Myocyte (in vitro differentiated cells): ENCODE results near the gene TEX261. TPM values are rescaled to one million over a fixed set of nuclear protein-coding genes. Genes with fewer than 3 reads are reported as not detected.
"Not testable (repeated sequence)": the region's sequence is repeated elsewhere in the genome, so short reads cannot be mapped to it uniquely, and the experiment has no call there.

ENCODE experiments used
- DNase-seq: peaks from one replicate; pipeline ENCODE4 v3.0.0-alpha.2; 2012; ENCODE audit warnings: low read depth
- total RNA-seq: library from RNA; depleted of rRNA; stranded (reverse); fragments of >200 nt; gene quantifications from 2 replicates; pipeline ENCODE4 v1.2.3, GENCODE V29; 2014

TEX261 gene
- total RNA-seq, 1 donor from 2014 or later: 51.4 TPM

GRCh38 chr2:71000780-71001591 is 6.3 kb upstream of the TEX261 start:
- DNase-seq: peak; percentile 63

- not testable (repeated sequence) for DNase-seq
Observed at GRCh38 chr2:70999931-71000330, 5.3 kb upstream of the TEX261 start.

- no peak for DNase-seq
Observed at GRCh38 chr2:70999362-70999761, 4.7 kb upstream of the TEX261 start.

GRCh38 chr2:70998885-70999284 is 4.2 kb upstream of the TEX261 start:
- DNase-seq: not testable (repeated sequence)

GRCh38 chr2:70995426-70995729 is 705 bp upstream of the TEX261 start:
- DNase-seq: no peak

GRCh38 chr2:70994009-70994698 is 519 bp downstream of the TEX261 start:
- no peak for DNase-seq

GRCh38 chr2:70992945-70993853 is 1.5 kb downstream of the TEX261 start:
- no peak for DNase-seq

GRCh38 chr2:70991742-70992141 is 2.9 kb downstream of the TEX261 start:
- no peak for DNase-seq

- DNase-seq: no peak
Observed at GRCh38 chr2:70991142-70991541, 3.5 kb downstream of the TEX261 start.

- no peak for DNase-seq
Observed at GRCh38 chr2:70990216-70990615, 4.5 kb downstream of the TEX261 start.

- DNase-seq: no peak
Observed at GRCh38 chr2:70988726-70989648, 5.7 kb downstream of the TEX261 start.

- DNase-seq: no peak
Observed at GRCh38 chr2:70988151-70988550, 6.5 kb downstream of the TEX261 start.

- DNase-seq: no peak
Observed at GRCh38 chr2:70987386-70987785, 7.3 kb downstream of the TEX261 start.

GRCh38 chr2:70986499-70987189 is 8.0 kb downstream of the TEX261 start:
- no peak for DNase-seq

GRCh38 chr2:70985956-70986355 is 8.7 kb downstream of the TEX261 start:
- DNase-seq: no peak

GRCh38 chr2:70985283-70985688 is 9.4 kb downstream of the TEX261 start:
- no peak for DNase-seq

GRCh38 chr2:70984576-70985282 is 9.9 kb downstream of the TEX261 start:
- no peak for DNase-seq

GRCh38 chr2:70984228-70984575 is 10.5 kb downstream of the TEX261 start:
- no peak for DNase-seq

- DNase-seq: no peak
Observed at GRCh38 chr2:70983506-70984227, 11.0 kb downstream of the TEX261 start.
